ENCODE data around the gene AP4M1. TPM values are rescaled to one million over a fixed set of nuclear protein-coding genes. Genes with fewer than 3 reads are reported as not detected.

AP4M1 gene
- total and polyA plus RNA-seq, 9 of the 15 experiments (the other 6 are each of a cell fraction or from before 2014, with no cell fraction given), result 1.3 to 30.9 (median 14.1) TPM

GRCh38 chr7:100153708-100154535, 52.5 kb downstream of the AP4M1 start (continued):
- TF ChIP-seq STAT5B (CRISPR knock-in tag; IDR thresholded peaks at IDR 0.05) (no peak), FIP1L1 (IDR thresholded peaks at IDR 0.05; ENCODE audit: low read depth, low read length, poor library complexity, severe bottlenecking) (no peak), U2AF1 (optimal IDR thresholded peaks at IDR 0.05; ENCODE audit: low read depth, low read length) (no peak), HNRNPK (IDR thresholded peaks at IDR 0.05; ENCODE audit: low read depth, low read length, poor library complexity, severe bottlenecking) (no peak), MECOM (CRISPR knock-in tag; IDR thresholded peaks at IDR 0.05) (no peak), E2F4 (CRISPR knock-in tag; IDR thresholded peaks at IDR 0.05; ENCODE audit: low read depth) (no peak), RBFOX2 (IDR thresholded peaks at IDR 0.05; ENCODE audit: low read depth, low read length) (peak; percentile 67; the same call in 1 of the 2 replicates), DPF2 (IDR thresholded peaks at IDR 0.05) (no peak), PML (IDR thresholded peaks at IDR 0.05; ENCODE audit: low read length) (0 out of 2 replicates have a peak, but pooled peaks have one; percentile 6), HDAC2 (IDR thresholded peaks at IDR 0.05) (no peak), ZFP91 (CRISPR knock-in tag; IDR thresholded peaks at IDR 0.05) (no peak), SUPT5H (IDR thresholded peaks at IDR 0.05) (0 out of 2 replicates have a peak, but pooled peaks have one; percentile 50), ARHGAP35 (IDR thresholded peaks at IDR 0.05; ENCODE audit: partially characterized antibody) (no peak), REST (IDR thresholded peaks at IDR 0.05; ENCODE audit: borderline replicate concordance) (no peak), REST (CRISPR knock-in tag; IDR thresholded peaks at IDR 0.05; ENCODE audit: low read depth) (peak; percentile 23; the same call in 1 of the 2 replicates), POLR2G (IDR thresholded peaks at IDR 0.05; ENCODE audit: low read depth, low read length) (peak; percentile 63), PRPF4 (IDR thresholded peaks at IDR 0.05; ENCODE audit: insufficient read depth, low read depth, low read length, poor library complexity, severe bottlenecking) (no peak), NFIC (IDR thresholded peaks at IDR 0.05) (peak; percentile 57)

All from K562 (cell line).